Measurements from ENCODE around the gene RPS6KL1.

Gene RPS6KL1

DNA sequence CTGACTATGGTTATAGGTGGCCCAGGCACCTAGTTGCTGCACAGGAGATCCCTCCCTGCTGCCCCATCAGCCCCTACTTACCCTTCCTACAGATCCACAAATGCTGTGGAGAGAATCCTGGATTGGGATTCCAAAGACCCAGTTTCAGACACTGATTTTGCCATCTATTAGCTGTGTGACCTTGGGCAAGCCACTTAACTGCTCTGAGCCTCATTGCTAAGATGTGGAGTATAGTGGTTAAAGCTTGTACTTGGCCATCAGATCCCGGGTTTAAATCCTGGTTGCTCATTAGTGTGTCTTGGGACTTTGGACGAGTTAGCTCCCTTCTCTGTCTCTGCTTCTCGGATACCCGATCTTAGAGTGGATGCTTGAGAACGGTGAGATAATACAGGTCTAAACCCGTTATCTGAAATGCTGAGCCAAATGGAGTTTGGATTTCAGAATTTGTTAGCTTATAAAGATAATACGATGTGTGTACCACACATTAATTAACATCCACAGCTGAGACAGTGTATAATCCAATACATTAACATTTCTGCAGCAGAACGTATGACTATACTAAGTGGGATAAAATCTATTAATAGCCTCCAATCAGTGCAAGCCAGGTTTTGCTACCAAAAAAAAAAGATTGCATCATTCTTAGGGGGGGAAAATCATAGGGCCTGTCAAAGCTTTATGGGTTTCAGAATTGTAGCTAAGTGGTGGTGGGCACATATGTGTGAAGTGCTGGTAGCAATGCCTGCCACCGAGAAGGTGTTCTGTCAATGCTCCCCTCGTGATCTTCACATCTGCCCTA, 63.1 kb downstream of the RPS6KL1 start:
- H3K4me3 ChIP-seq (ENCODE audit: control insufficient read depth, low read depth, low read length), result no peak overlapping the region
- DNase-seq (ENCODE audit: low read depth), result no peak
- TF ChIP-seq, protein P1, sequence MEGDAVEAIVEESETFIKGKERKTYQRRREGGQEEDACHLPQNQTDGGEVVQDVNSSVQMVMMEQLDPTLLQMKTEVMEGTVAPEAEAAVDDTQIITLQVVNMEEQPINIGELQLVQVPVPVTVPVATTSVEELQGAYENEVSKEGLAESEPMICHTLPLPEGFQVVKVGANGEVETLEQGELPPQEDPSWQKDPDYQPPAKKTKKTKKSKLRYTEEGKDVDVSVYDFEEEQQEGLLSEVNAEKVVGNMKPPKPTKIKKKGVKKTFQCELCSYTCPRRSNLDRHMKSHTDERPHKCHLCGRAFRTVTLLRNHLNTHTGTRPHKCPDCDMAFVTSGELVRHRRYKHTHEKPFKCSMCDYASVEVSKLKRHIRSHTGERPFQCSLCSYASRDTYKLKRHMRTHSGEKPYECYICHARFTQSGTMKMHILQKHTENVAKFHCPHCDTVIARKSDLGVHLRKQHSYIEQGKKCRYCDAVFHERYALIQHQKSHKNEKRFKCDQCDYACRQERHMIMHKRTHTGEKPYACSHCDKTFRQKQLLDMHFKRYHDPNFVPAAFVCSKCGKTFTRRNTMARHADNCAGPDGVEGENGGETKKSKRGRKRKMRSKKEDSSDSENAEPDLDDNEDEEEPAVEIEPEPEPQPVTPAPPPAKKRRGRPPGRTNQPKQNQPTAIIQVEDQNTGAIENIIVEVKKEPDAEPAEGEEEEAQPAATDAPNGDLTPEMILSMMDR (conservative IDR thresholded peaks at IDR 0.05; ENCODE audit: control insufficient read depth, insufficient read depth, low read depth, low read length), result no peak

DNA sequence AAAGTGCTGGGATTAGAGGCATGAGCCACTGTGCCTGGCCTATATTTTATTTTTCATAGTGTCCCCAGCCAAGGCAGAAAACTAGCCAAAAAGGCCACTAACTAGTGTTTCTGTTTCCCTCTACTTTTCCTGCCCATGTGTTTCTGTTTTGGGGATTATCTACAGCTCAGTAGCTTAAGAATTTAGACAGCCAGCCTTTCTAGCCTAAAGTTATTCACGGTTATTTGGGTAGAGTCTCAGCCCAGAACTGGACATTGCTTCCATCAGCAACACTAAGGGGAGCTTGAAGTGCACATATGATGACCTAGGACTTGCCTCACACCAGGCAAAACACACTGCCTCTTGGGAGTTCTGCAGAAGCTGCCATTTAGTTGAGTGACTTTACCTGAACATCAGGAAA, 65.0 kb downstream of the RPS6KL1 start:
- peak; percentile 55 for DNase-seq (ENCODE audit: low read depth)
- no peak overlapping the region for H3K4me3 ChIP-seq (ENCODE audit: control insufficient read depth, low read depth, low read length)
- TF ChIP-seq, protein P1 (conservative IDR thresholded peaks at IDR 0.05; ENCODE audit: control insufficient read depth, insufficient read depth, low read depth, low read length), result no peak

DNA sequence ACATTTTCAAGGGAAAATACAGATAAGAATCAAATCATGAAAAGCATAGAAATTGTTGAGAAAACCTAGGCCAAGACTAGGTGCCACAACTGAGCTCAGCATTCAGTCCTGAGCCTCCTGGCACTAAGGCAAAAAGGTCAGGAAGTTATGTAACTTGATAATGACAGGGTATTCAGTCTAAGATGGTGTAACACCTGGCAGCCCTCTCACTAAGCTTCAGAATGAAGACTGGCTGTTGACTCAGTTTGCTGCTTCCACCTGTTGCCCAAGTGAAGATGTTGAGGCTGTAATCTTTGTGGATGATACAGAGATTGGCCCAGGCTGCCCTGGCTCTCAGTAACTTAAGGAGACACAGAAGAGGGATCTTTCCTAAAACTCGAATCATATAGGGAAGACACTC, 66.7 kb downstream of the RPS6KL1 start:
- H3K4me3 ChIP-seq (ENCODE audit: control insufficient read depth, low read depth, low read length), result no peak overlapping the region
- TF ChIP-seq, protein P1 (conservative IDR thresholded peaks at IDR 0.05; ENCODE audit: control insufficient read depth, insufficient read depth, low read depth, low read length), result no peak
- no peak for DNase-seq (ENCODE audit: low read depth)

DNA sequence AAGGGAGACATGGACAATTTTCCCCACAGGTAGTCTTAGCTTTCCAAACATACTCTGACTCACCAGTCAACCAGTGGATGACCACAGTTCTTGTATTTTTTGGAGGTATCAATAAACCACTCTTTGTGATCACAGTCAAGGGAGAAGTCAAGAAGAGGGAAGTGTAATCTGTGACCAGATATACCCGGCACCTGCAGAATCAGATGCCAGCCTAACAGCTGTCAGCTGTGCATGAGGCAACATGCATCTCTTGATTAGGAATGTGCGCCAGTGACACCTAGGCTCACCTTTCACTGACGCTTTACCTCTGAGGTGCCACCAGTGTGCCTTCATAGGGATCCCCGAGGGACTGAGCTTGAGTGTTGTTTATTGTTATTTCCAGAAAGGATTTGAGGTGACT, 67.1 kb downstream of the RPS6KL1 start:
- DNase-seq (ENCODE audit: low read depth), result no peak
- H3K4me3 ChIP-seq (ENCODE audit: control insufficient read depth, low read depth, low read length), result no peak overlapping the region
- TF ChIP-seq, protein P1 (conservative IDR thresholded peaks at IDR 0.05; ENCODE audit: control insufficient read depth, insufficient read depth, low read depth, low read length), result no peak

DNA sequence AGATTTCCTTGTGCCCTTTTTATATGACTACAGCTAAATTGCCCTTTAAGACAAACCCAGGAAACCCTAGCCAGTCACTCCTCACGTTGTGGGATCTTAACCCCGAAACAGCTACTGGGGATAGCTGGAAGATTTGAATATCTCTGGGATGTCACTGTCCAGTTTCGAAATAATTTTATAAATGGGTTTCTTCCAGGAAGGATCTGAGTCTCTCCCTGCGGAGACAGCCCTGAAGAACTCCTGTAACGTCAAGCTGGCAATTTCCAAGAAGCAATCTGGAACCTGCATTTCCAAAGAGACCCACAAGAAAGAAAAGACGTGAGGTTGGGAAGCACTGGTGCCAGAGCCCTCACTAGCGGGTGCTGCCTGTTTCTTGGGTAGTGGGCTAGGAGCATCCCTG, 68.0 kb downstream of the RPS6KL1 start:
- DNase-seq (ENCODE audit: low read depth), result peak; percentile 41
- TF ChIP-seq, protein P1 (conservative IDR thresholded peaks at IDR 0.05; ENCODE audit: control insufficient read depth, insufficient read depth, low read depth, low read length), result no peak
- no peak overlapping the region for H3K4me3 ChIP-seq (ENCODE audit: control insufficient read depth, low read depth, low read length)
